GM21515 (cell line): ENCODE measurements around the gene MYRIP.
"Not testable (repeated sequence)": the region's sequence is repeated elsewhere in the genome, so short reads cannot be mapped to it uniquely, and the experiment has no call there.

Source experiments
- ATAC-seq: cut with Tn5 transposase; IDR thresholded peaks from one replicate; pipeline ENCODE4 v1.9.1; 2021; ENCODE audit not compliant: unreplicated experiment

The MYRIP gene

DNA sequence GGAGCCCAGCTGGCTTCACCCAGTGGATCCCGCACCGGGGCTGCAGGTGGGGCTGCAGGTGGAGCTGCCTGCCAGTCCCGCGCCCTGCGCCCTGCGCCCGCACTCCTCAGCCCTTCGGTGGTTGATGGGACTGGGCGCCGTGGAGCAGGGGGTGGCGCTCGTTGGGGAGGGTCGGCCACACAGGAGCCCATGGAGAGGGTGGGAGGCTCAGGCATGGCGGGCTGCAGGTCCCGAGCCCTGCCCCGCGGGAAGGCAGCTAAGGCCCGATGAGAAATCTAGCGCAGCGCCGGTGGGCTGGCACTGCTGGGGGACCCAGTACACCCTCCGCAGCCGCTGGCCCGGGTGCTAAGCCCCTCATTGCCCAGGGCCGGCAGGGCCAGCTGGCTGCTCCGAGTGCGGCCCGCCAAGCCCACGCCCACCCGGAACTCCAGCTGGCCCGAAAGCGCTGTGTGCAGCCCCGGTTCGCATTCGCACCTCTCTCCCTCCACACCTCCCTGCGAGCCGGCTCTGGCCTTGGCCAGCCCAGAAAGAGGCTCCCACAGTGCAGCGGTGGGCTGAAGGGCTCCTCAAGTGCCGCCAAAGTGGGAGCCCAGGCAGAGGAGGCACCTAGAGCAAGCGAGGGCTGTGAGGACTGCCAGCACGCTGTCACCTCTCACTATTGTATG lies 268.6 kb downstream of the MYRIP start:
- not testable (repeated sequence) for ATAC-seq

DNA sequence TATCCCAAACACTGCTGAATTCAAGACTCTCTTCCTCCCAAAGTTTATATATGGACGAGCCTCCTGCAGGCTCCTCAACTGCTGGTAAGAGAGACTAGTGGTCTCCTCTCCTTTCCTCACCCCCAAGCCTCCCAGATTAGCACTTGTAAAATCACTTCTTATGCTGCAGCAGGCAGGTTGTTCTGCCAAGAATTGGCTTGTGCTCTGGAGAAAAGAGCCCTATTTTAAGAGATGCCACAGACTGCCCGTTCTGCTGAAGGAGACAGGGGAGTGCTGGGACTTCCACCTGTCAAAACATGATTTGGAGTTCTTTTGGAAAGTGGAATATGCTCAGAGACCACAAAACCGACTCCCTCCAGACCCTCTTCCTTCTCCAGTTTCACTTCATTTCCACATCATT lies 269.2 kb downstream of the MYRIP start:
- ATAC-seq: no peak

DNA sequence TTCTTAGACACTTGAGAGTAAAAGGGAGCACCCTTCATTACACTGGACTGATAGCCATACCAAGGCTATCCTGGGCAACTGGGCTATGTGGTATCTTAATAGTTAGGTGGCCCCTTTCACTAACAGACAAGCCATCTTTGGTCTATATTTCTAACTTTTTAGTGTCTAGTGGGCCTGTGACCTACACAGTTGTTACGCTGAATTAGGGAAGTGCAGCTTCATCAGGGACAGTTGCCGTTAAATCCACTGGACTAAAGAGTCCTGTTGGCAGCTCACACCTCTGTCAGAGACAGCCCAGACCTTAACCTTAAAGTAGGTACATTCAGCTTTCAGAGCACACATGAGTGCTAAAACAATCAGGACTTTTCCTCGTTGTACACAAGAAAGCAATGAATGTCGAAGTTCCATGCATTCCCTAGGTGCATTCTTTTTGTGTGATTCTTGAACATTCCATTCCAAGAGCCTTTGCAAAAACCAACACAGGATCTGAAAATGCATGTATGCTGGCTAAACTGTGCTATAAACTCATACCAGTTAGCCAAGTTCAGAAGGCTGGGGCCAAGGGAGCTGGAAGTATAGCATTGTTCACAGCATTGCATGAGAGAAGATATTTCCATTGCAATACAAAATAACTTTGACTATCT lies 269.9 kb downstream of the MYRIP start:
- no peak for ATAC-seq

DNA sequence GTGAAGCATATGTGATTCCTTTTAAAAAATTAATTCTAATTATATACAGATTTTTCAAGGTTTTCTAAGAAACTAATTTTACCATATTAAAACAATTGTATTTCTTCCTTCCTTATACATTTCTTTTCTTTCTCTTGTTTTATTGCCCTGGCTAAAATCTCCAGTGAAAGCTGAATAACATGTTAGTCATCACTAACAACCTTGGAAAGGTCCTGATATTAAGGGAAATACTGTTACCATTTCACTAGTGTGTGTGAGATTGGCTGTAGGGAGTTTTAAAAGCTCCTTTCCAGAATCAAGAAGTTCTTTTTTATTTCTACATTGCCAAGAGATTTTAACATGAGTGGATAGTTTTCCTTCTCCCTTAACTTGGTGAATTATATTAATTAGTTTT lies 270.4 kb downstream of the MYRIP start:
- ATAC-seq: no peak

DNA sequence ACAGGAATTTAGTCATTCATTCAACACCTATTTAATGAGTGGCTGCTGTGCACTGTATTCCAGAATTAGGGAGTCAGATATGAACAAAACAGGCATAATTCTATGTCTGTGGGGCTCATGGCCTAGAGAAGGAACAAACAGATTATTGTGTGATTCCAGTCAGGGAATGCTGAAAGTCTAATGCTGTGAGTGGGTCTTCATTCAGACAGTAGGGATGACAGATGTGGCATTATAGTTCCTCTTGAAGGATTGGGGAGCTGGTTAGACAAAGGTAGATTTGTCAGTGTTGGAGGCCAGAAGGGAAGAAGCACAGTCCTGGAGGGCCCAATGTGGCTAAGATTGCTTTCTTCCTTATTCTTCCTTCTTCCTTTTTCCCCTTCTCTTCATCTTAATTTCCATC lies 273.7 kb downstream of the MYRIP start:
- ATAC-seq: no peak

DNA sequence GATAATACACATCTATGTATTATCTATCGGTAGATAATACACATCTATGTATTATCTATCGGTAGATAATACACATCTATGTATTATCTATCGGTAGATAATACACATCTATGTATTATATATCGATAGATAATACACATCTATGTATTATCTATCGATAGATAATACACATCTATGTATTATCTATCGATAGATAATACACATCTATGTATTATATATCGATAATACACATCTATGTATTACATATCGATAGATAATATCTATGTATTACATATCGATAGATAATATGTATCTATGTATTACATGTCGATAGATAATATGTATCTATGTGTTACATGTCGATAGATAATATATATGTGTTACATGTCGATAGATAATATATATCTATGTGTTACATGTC lies 275.0 kb downstream of the MYRIP start:
- ATAC-seq: not testable (repeated sequence)

DNA sequence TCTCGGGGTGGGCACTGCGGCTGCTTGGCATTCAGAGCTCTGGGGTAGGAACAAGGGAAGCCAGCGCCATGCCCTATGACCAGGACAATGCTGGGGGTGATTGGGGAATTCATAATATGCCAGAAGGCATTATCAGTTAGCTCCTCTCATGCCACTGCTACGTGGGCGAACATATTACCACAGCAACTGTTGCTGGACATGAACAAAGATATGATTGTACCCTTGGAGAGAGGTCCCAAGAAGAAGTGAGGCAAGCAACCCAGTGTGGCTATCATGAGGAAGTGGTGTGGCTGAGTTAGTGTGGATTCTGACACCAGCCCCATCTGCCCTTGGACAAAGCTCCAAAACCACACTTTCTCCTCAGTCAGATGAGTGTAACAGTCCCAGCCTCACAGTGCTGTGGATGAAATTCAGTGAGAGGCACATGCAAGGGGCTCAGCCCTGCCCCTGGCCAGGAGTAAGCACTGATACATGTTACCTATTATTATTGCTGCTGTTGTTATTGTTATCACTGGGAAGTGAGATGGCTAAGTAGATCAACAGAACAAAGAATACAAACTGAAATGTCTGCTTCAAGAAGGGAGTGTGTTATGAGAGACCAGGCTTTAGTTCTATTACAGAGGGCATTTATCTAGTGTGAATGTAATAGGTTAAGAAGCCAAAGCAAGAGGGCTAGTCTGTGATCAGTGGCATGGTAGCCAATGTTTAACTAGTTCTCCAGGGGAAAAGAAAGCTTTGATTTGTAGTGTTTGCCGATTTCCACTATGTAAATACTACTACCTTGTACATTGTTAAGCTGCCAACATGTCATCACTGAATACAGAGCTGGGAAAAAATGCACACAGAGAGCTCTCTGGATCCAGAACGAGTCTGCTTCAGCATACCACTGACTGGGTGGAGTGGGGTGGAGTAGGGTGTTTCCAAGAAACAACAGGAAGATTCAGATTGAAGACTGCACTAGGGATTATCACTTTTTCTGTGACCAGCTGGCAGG lies 277.8 kb downstream of the MYRIP start:
- ATAC-seq: no peak

DNA sequence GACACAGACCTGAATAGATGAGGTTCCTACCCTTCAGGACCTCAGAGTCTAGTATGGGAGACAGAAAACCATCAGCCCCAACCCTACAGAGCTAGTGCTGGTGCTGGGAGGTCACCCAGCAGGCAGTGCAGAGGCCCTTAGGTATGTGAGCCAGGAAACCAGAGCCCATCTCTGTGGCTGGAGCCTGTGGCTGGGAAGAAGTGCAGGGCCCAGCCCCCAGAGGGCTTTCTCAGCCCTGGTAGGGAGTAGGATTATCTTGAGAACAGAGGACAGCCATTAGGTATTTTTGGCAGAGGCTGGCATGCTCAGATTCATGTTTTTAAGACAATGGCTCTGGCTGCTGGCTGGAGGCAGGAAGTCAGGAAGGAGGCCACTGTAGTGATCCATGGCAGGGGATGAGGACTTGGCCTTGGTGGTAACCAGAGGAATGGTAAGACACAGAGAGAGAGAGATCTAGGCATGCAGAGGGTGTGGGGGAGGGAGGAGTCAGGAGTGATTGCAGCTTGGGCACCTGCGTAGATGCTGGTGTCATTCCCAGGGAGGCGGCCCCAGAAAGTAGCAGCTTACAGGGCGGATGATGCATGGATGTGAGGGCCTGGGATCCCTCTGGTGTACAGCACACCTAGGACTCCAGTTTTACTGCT lies 279.2 kb downstream of the MYRIP start:
- ATAC-seq: no peak

DNA sequence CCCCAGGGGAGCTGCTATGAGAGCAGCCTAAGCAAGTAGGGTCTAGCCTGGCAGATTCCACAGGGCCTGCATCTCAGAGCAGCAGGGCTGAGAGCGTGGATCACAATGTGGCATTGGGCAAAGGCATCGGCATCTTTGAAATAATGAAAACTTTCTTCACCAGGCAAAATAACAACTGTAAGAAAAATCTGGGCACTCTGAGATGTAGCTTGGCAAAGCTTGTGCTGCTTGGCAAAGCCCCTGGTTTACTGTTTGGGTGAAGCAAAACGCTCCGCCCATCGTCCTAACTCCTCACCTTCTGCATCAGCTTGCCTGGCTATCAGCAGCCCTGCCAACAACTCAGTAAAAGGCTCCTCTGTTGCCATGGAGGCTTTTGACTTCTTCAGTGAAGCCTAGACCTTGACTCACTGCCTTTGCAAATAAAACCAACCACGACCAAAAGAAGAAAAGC lies 287.3 kb downstream of the MYRIP start:
- ATAC-seq: no peak

DNA sequence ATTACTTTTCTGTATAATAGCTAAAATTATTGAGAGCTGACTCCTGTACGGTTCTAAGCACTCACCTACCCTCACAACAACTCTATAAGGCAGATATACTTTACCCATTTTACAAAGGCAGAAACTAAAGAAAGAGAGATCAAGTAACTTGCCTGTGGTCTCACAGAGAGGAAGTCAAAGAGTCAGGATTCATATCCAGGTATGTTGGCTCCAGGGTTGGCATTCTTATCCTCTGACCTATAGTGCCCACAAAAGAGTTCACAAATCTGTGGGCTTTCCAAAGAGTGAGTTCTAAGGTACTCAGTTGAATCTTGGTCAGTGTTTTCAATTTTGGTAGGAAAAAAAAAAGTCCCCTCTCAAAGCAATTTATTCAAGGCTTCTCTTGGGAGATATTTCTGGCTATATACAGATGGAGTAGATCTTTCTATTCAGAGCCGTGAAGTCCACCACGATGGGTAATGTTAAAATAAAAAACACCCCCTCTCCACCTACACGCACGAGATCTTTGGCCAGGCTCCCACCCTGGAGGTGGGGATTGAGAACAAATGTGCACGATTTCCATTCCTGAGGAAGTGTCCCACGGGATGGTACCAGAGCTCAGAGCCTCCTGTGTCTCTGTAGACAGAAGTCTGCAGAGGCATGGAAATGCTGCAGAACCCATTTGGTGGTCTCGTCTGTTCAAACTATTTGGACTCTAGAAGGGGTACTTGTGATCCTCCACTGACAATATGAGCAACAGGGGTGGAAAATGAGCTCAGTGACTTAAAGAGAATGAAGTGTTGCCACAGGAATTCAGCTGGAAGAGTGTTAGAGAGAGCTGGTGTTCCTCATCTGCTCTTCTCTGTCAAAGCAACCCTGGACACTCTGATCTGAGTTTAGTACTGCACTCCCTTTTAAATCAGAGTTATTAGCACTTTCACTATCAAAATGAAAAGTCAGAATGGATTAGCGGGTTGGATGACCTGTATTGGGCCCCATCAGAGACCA lies 288.0 kb downstream of the MYRIP start:
- ATAC-seq: no peak

DNA sequence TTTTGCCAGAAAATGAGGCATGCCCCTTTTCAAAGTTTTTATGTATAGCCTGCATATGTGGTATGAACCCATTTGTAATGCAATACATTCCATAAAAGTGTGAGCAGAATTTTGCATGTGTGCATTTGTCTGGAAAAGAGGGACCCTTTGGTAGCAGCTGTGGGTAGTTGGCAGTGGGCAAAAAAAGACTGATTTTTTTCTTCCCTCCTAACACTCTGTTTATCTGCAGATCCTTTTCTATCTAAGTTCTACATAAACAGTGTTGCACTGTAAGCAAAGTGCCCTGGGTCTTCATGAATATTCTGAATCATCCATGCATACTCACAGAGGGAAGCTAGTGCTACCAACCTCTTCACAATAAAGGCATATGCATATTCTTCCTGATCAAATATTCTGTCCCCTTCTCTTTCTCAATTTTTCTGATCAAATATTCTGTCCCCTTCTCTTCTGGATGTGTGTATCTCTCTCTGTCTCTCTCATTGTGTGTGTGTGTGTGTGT lies 288.9 kb downstream of the MYRIP start:
- no peak for ATAC-seq

DNA sequence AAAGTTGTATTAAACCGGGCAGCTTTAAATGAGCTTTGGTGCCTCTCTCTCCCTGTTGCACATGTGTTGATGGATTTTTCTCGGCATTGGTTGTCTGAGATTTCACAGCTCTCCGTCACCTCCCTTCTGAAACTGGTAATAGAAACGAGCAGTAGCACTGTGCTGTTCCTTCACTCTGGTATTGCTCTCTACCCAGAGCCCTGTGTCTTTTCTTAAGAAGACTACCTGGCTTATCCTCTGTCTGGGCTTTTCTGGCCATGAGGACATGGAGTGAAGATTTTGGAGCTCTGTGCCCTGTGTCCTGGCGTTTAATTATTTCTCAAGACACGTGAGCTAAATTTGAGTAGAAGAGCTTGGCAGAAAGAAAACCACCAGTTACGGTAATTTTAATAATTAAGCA lies 290.5 kb downstream of the MYRIP start:
- no peak for ATAC-seq

DNA sequence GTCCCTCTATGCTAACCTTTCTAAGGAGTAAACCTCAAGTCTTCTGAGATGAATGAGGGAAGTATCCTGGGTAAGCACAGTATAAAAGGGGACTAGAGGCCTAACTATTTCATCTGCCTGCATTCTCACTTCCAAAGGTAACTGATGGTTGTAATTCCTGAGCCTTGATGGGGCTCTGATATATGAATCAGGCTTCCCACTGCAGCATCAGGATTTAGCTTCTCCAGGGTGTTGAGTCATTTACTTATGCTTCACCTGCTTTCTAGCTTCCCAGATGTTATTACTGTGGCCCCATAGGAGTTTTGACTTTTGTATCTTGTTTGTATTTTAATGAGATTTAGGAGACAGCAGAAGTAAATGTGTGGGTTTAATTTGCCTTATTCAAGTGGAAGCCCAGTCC lies 292.8 kb downstream of the MYRIP start:
- ATAC-seq: no peak

DNA sequence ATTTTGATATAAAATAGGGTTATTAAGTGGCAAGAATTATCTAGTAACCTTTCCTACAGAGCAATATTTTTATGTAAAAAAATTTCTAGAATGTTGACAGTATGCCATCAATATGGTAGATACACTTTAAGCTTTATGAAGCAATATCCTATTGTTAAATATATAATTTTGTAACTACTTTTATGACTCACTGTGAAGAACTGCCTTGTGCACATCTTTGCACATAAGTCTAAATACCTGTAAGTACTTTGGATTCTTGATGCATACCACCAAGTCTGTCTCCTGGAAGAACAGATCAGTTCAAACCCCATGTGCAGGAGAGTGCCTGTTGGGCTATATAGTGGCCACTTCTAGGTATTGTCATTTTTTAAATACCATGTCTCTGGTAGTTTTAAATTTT lies 294.4 kb downstream of the MYRIP start:
- no peak for ATAC-seq

DNA sequence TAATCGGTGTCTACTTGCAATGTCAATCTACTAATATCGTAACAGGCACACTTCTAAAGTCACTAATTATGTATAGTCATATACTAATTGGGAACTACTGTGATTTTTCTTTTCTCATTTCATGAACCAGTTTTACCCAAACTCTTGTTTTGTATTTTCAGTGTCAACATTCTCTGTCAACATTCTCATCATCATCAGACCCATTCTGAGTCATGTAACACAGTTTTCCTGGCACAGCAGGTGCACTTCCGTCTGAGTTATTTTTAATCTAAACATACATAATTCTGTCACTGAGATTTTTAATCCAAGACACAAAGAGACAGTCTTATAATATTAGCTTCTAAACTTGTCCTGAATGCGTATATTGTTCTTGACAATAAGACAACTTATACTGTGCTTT lies 295.0 kb downstream of the MYRIP start:
- no peak for ATAC-seq

DNA sequence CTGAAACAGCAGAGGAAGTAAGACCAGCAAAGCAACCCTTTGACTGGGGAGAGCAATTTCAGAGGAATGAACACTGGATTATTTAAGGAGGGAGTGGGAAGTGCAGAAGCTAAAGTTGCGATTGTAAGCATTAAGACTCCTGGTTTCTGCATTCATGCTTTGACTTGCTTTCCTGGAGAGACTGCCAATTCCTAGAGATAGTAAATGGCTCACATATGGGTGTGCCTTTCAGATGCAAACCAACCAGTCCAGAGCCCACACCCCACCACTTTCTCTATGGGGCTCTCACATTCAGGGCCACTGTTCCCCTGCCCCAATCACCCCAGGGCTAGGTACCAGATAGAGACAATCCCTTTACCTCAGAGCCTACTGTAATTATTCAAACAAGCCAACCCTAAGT lies 299.2 kb downstream of the MYRIP start:
- ATAC-seq: no peak

DNA sequence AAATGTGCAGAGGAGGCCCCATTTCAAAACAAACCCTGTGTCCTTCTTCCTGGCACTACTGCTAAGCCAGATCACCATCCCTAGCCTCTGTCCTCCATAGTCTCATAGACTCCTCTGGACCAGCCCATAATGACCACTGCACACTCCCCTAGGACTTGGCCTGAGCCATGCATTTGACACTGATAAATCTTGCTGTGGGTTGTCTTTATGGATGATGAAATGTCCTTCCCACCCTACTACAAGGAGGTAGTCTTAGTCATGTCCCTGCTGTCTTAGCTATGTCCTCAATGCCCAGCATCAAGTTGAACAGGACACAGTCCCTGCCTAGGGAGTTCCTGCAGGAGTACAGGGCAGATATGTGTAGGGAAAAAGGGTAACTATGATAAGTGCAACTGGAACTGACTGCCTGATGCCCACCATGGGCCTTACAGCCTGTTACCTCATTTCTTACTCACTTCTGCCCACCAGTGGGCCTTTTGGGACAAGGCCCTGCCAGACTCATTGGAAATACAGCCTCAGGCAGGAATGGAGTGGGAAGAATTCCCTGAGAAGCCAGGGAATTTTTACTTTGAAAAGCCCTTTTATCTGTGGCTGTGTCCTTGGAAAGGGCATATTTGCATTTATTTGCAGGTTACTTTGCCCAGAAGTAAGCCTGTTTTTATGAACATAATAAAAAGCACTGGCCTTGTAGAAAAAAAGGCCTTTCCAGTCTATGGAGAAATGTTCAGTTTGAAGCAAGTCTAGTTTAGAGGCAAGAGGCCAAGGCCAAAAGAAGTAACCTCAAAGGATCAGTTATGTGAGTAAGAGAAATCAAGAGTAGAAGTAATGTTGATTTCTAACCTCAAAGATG lies 300.5 kb downstream of the MYRIP start:
- no peak for ATAC-seq

DNA sequence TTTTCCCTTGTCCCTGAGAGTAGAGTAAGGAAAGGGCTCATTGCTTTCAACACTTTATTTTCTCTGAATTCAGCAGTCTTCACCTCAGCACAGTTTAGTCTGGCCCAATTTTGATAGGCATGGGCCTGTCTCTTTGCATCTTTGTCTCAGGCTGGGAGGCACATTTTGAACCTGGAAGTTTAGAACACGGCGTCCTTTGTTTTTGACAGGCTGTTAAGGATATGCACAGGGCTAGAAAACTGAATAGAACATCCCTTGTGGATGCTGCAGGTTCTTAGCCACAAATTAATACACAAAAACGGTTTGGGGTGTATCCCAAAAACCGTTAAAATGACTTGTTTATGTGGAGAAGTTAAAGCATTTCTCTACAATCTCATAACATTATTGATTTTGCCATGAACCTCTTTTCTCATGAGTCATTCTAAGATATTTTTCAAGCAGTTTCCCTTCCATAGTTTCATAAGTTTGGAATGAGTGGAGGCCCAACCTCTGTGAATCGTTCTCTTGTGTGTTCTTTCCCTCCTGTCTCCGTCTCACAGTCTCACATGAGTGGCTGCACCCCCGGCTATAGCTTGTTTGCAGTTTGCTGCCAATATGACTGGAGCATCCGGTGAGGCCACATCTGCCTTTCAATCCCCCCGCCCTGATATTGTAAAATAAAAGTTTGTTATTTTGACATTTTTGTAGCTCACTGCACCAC lies 307.2 kb downstream of the MYRIP start:
- ATAC-seq: no peak
